Measurements from ENCODE around the gene EPS8. TPM values are rescaled to one million over a fixed set of nuclear protein-coding genes. Genes with fewer than 3 reads are reported as not detected.
A peak's percentile ranks its signal among the peaks of the same experiment; 100 is the strongest.

The EPS8 gene
- total and polyA plus RNA-seq, 2 experiments from 2014 or later = 3.1 to 6.0 TPM

DNA sequence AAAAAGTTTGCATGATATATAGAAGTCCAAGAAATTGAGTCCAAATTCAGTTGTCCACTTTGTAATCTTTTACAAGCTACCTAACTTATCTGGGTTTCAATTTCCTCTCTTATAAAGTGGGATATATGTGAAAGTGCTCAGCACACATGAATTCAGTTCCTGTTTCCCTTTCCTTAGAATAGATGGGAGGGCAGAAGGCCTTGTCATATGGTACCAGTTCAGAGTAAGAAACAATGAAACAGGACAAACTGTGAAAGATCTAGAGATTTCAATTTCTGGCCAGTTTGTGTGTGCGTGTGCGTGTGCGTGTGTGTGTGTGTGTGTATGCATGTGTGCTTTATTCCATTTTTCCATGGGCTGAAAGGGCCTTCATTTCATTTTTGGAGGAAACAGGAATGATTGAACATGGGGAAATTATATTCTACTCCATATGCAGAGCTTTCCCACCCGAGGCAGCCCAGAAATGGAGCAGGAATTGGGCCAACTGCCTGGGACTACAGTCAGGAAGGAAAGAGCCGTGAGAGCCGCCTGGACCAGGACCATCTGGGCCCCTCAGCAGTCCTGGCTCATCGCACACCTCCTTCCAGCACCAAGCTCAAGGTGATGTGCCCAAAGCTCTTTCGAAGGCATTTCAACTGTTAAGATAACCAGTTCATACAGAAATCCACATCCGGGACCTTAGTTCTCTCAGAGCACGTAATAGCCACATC, 183.2 kb downstream of the EPS8 start:
- Histone ChIP-seq H3K4me3 (no peak overlapping the region), H3K27me3 (no peaks in the 10 kb centered on the region), H3K9me3 (ENCODE audit: low read depth) (no peaks in the 10 kb centered on the region), H3K27ac (no peak overlapping the region), H3K4me1 (ENCODE audit: low read depth) (peaks cover 6% of the 10 kb centered on the region), H3K36me3 (no peaks in the 10 kb centered on the region)
- TF ChIP-seq CTCF (IDR thresholded peaks at IDR 0.05; ENCODE audit: low read depth, low read length) = no peak
- no peak for DNase-seq (ENCODE audit: low read depth in 1 of 2, low spot score in 1 of 2)

DNA sequence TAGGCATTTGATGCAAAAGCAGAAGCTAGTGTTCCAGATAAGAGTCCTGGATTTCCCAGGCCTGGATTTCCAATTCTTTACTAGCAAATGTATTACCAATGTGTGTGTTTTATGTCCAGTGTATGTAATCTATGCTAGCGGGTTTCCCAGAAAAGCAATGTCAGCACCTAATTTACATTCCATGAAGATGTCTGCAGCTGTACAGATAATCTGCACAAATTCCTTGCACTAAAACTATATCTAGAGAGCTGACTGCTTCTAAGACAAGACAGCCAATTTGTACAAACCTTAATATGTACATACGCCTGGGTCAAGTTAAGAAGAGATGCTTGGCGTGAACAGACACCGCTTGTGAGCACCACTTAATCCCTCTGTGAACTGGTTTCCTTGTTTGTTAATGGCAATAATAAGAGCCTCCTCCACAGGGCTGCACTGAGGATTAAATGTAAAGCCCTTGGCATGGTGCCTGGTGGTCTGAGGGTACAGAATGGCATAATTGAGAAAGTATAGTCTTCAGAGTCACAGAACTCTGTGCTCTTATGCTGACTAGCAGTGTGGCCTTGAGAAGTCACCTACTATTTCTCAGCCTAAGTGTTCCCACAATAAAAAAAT, 185.6 kb downstream of the EPS8 start:
- Histone ChIP-seq H3K27me3 (no peaks in the 10 kb centered on the region), H3K9me3 (ENCODE audit: low read depth) (no peaks in the 10 kb centered on the region), H3K27ac (peak overlapping the region; percentile 2), H3K36me3 (no peaks in the 10 kb centered on the region), H3K4me1 (ENCODE audit: low read depth) (peaks cover 6% of the 10 kb centered on the region), H3K4me3 (no peak overlapping the region)
- DNase-seq (ENCODE audit: low read depth in 1 of 2, low spot score in 1 of 2) = peak; percentile 36 to 44
- TF ChIP-seq CTCF (IDR thresholded peaks at IDR 0.05; ENCODE audit: low read depth, low read length) = no peak

DNA sequence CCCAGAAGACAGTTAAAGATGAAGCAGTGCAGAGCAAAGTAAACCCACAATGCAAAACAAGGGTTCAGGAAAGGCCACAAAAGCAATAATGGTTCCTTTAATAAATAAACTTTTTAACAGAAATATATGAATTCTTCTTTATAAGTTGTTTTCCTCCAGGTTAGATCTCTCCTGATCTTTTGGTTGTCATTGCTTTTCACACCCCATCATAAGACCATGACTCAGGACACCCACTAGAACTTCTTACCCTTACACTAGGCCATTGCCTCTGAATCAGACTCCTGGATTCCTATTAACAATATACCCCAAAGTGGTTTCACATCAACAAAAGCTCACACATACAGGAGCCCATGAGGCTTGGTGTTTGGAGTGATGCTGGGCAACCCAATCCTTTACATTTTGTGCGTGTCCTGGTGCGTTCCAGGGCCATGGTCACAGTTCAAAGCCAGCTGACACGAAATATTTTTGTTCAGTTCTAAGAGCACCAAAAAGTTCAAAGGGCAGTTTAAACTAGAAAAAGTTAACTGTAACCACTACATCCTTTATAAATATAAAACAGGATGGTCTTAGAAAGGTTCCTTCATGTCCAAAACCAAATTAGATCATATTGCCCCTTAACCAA, 187.0 kb downstream of the EPS8 start:
- no peak for TF ChIP-seq CTCF (IDR thresholded peaks at IDR 0.05; ENCODE audit: low read depth, low read length)
- Histone ChIP-seq H3K27ac (no peak overlapping the region), H3K4me3 (no peak overlapping the region), H3K36me3 (no peaks in the 10 kb centered on the region), H3K4me1 (ENCODE audit: low read depth) (peaks cover 6% of the 10 kb centered on the region), H3K27me3 (no peaks in the 10 kb centered on the region), H3K9me3 (ENCODE audit: low read depth) (no peaks in the 10 kb centered on the region)
- no peak for DNase-seq (ENCODE audit: low read depth in 1 of 2, low spot score in 1 of 2)

GRCh38 chr12:15601210-15601800, 187.9 kb downstream of the EPS8 start:
- Histone ChIP-seq H3K9me3 (ENCODE audit: low read depth) (no peaks in the 10 kb centered on the region), H3K27me3 (no peaks in the 10 kb centered on the region), H3K27ac (no peak overlapping the region), H3K4me3 (no peak overlapping the region), H3K36me3 (no peaks in the 10 kb centered on the region), H3K4me1 (ENCODE audit: low read depth) (peaks cover 6% of the 10 kb centered on the region)
- TF ChIP-seq CTCF (IDR thresholded peaks at IDR 0.05; ENCODE audit: low read depth, low read length) = no peak
- peak in 1 of 2 donors; percentile 70 for DNase-seq (ENCODE audit: low read depth in 1 of 2, low spot score in 1 of 2)

DNA sequence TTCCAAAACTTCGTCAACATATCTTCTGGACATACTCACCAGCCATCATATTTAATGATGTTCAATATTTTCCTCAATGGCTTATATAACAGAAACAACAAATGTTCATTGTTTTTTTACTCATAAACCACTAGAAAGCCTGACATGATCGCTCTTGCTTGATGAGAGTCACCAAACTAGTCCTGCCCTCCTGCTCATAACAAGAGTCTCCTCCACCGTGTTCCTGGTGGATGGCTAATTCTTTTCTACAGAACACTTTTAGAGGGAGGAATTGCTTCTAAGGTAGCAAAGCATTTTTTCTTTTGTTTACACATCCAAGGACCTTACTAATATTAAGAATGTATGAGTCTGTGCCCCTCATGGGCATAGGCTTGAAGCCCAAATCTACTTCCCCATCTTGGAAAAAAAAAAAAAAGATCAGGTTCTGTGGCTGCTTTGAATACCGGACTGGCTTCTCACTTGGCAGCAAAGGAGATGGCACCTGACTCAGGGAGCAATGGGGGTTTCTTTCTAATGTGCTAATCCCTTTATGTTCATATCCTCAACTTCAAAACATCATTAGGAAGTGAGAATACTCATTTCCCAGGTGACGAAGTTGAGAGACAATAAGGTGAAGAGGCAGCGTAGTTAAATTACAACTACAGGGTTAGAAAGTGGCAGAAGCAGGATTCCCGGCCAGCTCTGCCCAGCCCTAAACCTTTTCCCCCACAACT, 188.8 kb downstream of the EPS8 start:
- peaks cover 6% of the 10 kb centered on the region for H3K4me1 ChIP-seq (ENCODE audit: low read depth)
- no peak for TF ChIP-seq CTCF (IDR thresholded peaks at IDR 0.05; ENCODE audit: low read depth, low read length)
- no peaks in the 10 kb centered on the region for H3K36me3 ChIP-seq
- no peak overlapping the region for H3K27ac ChIP-seq
- DNase-seq (ENCODE audit: low read depth in 1 of 2, low spot score in 1 of 2) = no peak
- no peaks in the 10 kb centered on the region for H3K9me3 ChIP-seq (ENCODE audit: low read depth)
- no peak overlapping the region for H3K4me3 ChIP-seq
- no peaks in the 10 kb centered on the region for H3K27me3 ChIP-seq
